Posterior vena cava (tissue), 2 donors: ENCODE measurements around the gene FTCD. TPM values are rescaled to one million over a fixed set of nuclear protein-coding genes. Genes with fewer than 3 reads are reported as not detected.

ENCODE experiments used
- DNase-seq: peaks from one replicate; pipeline ENCODE4 v3.0.0-alpha.2; 2020; ENCODE audit warnings: low spot score
- intact Hi-C, 2 donors: fragments of 100-400 bp; cut with DNase I; formaldehyde crosslinking; loops; one replicate each; pipeline versions ENCODE4 v1.14.1 to v1.14.2; 2022 to 2023
- total RNA-seq, 2 donors: library from RNA; stranded (reverse); fragmentation: NEBNext Ultra II Directional; extraction: Animal tissue kit (Norgen Biotek cat#: 25700); gene quantifications; one replicate each; pipeline ENCODE4 v1.2.1, GENCODE V29; 2021
- donor health status: DM: yes; HTN: yes; CAD: no.
- donor health status: DM: yes; HTN: yes; CAD: no.

FTCD gene
- total RNA-seq, 2 donors from 2014 or later: 0.29 to 1.2 TPM

DNA sequence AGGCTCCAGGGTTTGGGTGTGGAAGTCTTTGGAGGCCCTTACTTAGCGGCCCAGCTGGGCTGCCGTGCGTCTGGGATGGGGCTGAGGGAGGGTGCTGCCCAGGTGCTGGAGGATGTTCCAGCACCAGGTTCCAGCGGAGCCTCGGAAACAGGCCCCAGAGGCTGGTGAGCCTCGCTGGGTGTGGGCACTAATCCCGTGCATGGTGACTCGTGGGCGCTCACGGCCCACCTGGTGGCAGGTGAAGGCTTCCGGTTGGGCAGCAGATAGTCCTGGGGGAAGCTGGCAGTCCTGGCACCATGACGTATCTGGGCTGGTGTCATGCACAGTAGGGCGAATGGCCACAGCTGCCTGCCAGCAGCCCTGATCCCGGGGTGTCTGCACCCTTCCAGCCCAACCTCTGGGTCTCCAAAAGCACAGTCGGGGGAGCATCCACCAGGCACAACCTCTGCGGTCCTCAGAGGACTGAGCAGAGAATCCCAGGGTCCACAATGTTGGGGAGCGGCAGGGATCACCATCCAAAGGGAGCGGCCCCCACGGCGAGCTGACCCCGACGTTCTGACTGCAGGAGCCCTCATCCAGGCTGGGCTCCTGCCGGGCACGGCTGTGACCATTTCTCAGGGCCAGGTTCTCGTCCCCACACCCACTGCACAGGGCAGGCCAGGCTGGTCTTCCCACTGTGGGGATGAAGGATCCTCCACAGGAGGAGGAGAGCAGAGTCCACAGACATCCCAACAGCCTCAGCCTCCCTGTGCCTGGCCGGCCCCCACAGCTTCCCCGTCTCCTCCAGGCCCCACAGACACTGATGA, 25.3 kb downstream of the FTCD start:
- intact Hi-C loops: no loop called here
- peak; percentile 73 for DNase-seq

DNA sequence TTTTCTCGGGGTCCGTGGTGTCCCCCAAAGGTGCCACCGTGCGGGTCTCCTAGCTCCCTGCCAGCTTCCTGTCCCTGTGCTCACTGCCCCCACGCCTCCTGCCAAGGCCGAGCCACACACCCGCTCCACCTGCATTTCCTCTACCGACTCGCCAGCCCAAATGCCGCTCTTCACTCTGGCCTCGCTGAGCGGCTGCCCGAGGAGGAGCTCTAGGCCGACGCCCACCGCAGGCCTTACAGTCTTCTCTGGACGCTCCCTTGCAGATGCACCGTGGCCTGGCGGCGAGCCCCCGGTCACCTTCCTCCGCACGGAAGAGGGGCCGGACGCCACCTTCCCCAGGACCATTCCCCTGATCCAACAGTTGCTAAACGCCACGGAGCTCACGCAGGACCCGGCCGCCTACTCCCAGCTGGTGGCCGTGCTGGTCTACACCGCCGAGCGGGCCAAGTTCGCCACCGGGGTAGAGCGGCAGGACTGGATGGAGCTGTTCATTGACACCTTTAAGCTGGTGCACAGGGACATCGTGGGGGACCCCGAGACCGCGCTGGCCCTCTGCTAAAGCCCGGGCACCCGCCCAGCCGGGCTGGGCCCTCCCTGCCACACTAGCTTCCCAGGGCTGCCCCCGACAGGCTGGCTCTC, 26.3 kb downstream of the FTCD start:
- intact Hi-C loops: no loop called here

DNA sequence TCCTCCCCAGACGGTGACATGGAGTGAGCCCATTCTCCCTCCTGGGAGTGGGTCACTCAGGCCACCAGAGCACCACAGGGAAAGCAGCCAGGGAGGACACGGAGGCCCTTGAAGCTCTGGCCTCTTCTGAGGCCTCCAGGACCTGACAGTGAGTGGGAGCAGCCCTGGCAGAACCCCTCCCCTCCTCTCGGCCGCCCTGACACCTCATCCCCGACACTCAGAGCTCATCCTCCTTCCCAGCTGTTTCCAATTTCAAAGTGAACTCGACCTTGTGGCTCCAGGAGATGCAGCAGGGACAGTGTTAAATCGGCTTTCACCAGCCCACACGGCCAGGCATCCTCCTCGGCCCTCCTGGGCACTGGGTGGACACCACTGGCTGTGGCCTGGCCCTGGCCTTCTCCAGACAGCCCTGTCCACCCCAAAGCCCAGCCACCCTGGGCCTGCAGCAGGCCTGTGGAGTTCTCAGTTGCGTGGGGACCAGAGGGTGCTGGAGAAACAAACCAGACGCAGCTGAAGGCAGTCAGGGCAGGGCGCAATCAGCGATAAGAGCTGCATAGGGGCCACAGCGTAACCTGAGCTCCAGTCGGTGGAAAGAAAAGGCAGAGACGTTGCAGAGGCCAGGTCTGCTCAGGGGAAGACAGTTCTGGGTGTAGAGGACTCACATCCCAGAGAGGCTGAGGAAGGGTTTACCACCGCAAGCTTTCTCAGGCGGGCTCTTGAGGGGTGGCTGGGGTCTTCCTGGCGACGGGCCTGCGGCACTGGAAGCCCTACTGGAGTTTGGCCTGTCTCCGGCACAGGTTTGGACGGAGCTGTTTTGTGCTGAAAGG, 27.1 kb downstream of the FTCD start:
- peak; percentile 73 for DNase-seq
- intact Hi-C loops: no loop called here

More for the DNA sequence above, 26.3 kb downstream of the FTCD start:
- DNase-seq: peak; percentile 80

DNA sequence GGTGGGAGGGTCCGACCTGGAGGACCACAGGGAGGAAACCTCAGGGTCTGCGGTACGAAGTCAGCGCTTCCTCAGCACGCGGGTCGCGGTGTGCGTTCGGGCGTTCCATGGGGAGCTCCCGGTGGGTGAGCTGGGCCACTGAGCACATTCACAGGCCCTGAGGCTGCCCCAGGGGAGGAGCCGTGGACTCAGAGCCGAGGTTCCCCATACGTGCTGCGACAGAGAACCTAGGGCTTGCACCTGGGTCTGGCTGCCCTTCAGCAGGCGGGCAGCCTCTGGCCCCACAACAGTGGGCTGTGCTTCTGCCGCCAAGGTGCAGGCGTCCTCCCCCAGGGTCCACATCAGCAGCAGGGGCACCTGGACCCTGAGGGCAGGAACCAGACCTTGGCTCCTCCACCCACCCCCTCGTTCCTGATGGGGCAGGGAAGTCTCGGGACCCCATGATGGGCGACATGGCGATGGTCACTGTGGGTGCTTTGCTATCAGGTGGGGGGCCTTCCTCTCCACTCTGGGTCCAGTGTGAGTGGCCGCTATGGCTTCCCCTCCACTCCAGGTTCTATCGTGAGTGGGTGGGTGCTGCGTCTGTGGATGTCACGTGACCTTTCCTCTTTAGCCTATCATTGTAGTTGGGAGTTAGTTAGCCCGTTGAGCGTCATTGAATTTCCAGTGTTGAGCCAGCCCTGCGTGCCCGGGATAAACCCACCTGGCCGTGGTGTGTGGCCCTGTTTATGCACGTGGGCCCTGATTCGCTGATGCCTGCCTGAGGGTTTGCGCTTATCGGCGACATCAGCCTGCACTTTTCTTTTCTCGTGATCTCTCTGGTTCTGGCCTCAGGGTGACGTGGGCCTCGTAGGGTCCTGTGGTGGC, 27.9 kb downstream of the FTCD start:
- DNase-seq: peak; percentile 81
- intact Hi-C loops: no loop called here

DNA sequence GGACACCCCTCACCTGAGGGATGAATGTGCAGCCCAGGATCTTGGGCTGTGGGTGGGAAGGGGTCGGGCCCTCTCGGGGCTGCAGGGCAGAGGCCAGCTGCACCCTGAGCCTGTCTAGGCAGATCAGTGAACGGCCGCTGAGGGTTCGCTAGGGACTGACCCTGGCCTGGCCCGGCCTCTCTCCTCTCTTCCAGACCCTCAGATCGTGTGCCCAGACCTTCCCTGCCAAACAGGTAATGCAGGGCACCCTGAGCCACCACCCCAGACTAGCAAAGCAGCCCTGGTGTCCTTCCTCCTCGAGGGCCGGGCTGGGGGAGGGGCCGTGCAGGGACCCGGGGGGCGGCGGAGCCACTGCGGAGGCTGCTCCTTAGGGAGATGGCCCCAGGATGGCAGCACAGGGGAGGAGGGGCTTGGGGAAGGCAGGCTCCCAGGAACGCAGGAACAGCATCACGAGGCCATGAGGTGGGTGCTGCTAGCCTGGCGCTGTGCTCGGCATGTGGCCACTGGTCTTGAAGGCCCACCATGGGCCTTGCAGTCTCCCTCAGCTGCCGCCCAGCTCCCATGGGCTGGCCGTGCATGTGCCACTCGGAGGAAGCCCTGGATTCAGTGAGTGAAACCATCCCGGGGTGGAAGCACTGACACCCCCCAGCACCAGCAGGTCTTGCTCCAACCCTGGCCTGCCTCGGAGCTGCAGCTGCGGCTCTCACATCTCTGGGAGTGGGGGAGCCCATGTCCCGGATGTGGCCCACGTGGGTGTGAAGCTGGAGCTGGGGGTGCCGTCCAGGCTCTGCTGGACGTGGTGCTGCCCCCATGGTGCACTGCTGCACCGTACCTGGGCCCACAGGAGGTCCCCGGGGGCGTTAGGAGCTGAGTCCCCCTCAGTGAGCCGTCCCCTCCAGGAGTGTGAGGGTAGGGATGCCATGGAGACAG, 28.8 kb downstream of the FTCD start:
- intact Hi-C loops: no loop called here
- peak; percentile 75 for DNase-seq

DNA sequence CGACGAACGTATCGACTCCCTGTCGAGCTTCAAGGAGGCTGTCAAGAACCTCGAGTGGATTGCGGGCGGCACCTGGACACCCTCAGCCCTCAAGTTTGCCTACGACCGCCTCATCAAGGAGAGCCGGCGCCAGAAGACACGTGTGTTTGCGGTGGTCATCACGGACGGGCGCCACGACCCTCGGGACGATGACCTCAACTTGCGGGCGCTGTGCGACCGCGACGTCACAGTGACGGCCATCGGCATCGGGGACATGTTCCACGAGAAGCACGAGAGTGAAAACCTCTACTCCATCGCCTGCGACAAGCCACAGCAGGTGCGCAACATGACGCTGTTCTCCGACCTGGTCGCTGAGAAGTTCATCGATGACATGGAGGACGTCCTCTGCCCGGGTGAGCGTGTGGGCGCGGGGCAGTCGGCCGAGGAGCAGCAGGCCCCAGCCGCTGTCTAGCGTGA, 29.5 kb downstream of the FTCD start:
- intact Hi-C loops: no loop called here
- peak; percentile 82 for DNase-seq

DNA sequence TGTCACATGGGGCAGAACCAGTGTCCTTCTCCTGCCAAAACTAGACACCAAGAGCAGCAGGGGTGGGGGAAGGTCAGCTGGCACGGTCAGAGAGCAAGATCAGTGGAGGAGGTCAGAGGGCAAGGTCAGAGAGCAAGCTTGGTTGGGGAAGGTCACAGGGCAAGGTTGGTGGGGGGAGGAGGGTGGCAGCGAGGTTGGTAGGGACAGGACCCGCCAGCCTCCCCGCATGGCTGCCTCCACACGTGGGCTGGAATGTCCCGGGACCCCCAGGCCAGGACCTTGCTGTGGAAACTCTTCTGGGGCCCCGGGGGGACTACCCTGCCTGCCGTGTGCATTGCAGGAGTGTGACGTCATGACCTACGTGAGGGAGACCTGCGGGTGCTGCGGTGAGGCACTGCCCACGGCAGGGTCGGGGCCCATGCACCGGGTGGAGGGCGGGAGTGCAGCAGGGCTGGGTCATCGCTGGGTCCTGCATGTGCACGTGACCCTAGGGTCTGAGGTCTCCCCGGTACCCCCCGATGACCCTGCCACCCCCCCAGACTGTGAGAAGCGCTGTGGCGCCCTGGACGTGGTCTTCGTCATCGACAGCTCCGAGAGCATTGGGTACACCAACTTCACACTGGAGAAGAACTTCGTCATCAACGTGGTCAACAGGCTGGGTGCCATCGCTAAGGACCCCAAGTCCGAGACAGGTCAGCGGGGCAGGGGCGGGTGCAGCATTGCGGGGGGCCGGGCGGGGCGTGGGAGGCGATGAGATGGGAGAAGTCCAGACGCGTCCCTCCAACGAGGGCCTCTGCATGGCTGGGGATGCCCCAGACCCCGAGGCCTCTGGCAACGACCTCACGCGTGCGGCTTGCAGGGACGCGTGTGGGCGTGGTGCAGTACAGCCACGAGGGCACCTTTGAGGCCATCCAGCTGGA, 30.2 kb downstream of the FTCD start:
- peak; percentile 72 for DNase-seq
- intact Hi-C loops: no loop called here

DNA sequence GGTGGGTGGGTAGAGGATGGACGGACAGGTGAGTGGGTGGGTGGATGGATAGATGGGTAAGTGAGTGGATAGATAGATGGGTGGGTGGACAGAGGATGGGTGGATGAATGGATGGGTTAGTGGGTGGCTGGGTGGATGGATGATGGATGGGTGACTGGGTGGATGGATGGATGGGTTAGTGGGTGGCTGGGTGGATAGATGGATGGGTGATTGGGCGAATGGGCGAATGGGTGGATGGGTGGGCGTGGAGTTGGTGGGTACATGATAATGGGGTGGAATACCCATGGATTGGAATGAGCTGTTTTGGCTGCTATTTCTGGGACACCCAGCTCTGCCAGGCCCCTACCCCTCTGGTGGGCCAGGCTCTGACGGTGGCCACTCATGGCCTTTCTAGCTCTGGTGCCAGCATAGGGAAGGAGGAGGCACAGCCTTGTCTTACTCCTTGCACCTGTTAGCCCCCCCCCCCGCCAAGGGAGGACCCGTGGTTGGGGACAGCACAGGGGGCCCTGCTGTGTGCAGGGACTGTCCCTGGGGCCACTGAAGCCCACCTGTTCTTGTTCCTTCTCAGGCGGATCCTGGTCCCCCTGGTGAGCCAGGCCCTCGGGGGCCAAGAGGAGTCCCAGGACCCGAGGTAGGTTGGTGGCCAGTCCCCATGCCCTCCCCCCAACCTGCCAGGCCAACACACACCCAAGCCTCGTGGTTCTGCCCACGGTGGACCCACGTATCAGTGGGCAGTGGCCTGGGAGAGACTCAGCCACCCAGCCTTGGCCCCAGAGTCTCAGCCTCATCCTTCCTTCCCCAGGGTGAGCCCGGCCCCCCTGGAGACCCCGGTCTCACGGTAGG, 31.1 kb downstream of the FTCD start:
- peak; percentile 71 for DNase-seq

DNA sequence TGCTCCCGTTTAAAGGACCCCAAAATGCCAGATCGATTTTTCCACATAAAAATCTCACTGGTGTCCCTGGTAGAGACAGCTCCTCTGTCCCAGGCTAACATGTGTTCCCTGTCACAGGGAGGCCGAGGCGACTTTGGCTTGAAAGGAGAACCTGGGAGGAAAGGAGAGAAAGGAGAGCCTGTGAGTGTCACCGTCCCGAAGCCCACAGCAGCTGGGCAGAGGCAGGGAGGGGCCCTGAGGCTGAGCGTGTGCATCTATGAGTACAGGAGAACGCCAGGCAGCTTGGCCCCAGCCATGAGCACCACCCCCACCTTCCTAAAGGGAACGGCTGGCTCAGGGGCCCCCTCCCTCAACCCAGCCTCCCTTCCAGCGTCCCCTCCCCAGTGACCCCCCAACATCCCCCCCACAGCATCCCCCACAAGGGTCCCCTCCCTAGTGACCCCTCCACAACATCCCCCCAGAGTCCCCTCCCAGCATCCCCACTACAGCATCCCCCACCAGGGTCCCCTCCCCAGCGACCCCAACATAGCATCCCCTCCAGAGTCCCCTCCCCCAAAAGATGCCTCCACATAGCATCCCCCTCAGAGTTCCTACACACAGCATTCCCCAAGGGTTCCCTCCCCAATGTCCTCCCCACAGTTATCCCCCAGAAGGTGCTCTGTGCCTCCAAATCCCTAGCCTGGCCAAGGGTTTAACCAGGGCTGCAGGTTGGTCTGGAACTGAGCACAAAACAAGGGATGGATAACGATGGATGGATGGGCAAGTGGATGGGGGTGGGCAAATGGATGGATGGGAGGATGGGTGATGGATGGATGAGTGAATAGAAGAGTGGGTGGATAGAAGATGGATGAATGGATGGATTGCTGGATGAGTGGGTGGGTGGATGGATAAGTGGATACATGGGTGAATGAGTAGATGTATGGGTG, 32.4 kb downstream of the FTCD start:
- peak; percentile 69 for DNase-seq
- intact Hi-C loops: no loop called here

More for the DNA sequence above, 31.1 kb downstream of the FTCD start:
- intact Hi-C loops: no loop called here

DNA sequence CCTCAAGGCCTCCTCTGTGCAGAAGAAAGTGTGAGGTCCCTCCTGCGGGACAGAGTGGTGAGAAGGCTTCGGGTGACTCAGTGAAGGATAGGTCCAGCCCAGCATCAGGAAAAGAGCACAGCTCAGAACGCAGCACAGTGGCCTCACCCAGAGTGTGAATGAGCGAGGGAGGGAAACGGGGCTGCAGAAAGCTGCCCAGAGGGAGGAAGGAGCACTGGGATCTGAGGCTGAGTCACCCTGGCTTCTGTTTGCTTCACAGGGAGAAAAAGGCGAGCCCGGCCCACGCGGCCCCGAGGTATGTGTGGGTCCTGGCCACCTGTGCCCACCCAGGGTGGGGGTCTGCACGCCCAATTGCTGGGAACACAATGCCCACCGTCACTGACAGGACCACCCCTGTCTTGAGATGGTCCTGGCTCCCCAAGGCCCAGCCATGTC, 33.1 kb downstream of the FTCD start:
- intact Hi-C loops: no loop called here
- DNase-seq: peak; percentile 74

DNA sequence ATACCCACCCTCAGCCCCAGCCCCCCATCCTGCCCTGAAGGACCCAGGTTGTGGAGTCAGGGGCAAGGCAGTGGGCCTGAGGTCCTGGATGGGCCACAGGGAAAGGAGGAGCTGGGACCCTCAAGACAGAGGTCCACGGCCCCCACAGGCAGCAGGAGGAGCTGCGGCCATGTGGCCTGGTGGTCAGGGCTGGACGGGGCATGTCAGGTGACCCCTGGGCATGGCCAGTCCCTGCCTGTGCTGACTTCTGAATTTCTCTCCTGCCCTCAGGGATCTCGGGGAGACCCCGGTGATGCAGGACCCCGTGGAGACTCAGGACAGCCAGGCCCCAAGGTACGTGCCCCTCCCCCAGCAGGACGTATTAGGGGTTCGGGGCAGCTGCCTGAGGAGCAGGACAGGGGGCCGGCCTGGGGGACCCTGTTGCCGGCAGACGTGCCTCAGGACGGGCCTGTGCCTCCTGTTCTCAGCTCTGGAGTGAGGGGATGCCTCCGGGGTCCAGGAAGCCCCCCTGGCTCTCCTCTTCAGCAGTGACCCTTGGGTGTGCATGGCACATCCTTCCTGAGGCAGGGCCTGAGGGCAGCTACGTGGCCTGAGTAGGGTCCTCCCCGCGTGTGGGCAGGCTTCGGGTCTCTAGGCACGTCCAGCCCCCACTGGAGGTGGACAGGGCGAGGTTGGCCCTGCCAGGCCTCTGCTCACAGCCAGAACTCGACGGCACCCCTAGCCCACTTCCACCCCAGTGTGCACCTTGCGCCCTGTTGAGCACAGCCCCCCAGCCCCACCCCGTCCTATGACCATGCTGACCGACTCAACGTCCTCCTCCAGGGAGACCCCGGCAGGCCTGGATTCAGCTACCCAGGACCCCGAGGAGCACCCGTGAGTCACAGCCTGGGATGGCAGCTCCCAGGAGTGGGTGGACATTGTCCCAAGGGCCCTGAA, 33.8 kb downstream of the FTCD start:
- peak; percentile 78 for DNase-seq
- intact Hi-C loops: no loop called here

DNA sequence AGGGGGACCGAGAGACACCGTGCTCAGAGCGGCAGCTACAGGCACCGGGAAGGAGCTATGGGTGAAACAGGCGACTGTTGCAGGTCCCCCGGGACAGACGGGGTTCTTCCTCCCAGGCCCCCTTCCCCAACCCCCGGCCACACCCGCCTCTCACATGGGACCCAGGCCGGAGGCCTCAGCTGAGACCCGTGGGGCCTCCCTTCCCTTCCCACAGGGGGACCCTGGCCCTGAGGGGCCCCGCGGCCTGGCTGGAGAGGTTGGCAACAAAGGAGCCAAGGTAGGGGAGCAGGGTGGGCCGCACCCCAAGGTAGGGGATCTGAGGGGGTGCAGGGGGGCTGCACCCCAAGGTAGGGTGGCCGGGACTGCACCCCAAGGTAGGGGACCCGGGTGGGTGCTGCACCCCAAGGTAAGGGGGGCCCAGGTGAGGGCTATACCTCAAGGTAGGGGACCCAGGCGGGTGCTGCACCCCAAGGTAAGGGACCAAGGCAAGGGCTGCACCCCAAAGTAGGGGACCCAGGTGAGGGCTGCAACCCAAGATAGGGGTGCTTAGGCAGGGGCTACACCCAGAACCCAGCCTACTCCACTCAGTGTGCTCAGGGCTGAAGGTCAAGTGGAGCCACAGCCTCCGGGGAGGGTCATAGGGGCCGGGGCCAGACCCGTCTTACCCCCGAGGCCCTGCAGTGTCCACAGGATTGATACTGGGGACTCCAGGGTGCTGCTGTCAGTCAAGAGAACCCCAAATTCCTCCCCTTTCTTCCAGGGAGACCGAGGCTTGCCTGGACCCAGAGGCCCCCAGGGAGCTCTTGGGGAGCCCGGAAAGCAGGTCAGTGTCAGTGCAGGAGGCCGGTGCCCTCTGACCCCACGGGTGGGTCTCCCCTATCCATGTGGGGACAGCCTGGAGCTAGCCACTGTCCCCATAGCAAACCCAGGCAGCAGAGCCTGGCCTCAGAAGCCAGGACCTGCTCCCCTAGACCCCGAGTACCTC, 34.8 kb downstream of the FTCD start:
- peak; percentile 70 for DNase-seq
- intact Hi-C loops: no loop called here
